ENCODE data around the gene CES3. TPM values are rescaled to one million over a fixed set of nuclear protein-coding genes. Genes with fewer than 3 reads are reported as not detected.

CES3 gene
- total and polyA plus RNA-seq, 9 of the 15 experiments (the other 6 are each of a cell fraction or from before 2014, with no cell fraction given): 0.06 to 2.2 (median 0.68) TPM

GRCh38 chr16:67013823-67014633, 53.0 kb downstream of the CES3 start (continued):
- TF ChIP-seq, protein P1, sequence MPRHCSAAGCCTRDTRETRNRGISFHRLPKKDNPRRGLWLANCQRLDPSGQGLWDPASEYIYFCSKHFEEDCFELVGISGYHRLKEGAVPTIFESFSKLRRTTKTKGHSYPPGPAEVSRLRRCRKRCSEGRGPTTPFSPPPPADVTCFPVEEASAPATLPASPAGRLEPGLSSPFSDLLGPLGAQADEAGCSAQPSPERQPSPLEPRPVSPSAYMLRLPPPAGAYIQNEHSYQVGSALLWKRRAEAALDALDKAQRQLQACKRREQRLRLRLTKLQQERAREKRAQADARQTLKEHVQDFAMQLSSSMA (CRISPR knock-in tag; IDR thresholded peaks at IDR 0.05): no peak
- TF ChIP-seq MECOM (CRISPR knock-in tag; IDR thresholded peaks at IDR 0.05) (no peak), SUPT5H (IDR thresholded peaks at IDR 0.05) (no peak), SMARCA5 (IDR thresholded peaks at IDR 0.05) (no peak), ZNF644 (tag; IDR thresholded peaks at IDR 0.05; ENCODE audit: low read depth) (no peak), ZNF449 (CRISPR knock-in tag; IDR thresholded peaks at IDR 0.05) (no peak), CCNT2 (IDR thresholded peaks at IDR 0.05; ENCODE audit: borderline replicate concordance, extremely low read depth, insufficient read length, low read depth, low read length) (peak; percentile 85), ZFP30 (CRISPR knock-in tag; IDR thresholded peaks at IDR 0.05; ENCODE audit: borderline replicate concordance) (no peak), RBM17 (IDR thresholded peaks at IDR 0.05; ENCODE audit: borderline replicate concordance, low read depth, low read length) (no peak), E2F1 (CRISPR knock-in tag; IDR thresholded peaks at IDR 0.05) (peak; percentile 66; the same call in 1 of the 2 replicates), HNRNPL (IDR thresholded peaks at IDR 0.05; ENCODE audit: low read depth, low read length) (peak; percentile 59; the same call in 1 of the 2 replicates), RFX5 (IDR thresholded peaks at IDR 0.05; ENCODE audit: low read depth, low read length) (no peak), ZNF12 (CRISPR knock-in tag; IDR thresholded peaks at IDR 0.05) (no peak), SNRNP70 (optimal IDR thresholded peaks at IDR 0.05; ENCODE audit: low read depth, low read length) (no peak), NFRKB (IDR thresholded peaks at IDR 0.05; ENCODE audit: low read depth) (no peak)
- TF ChIP-seq, protein P2, sequence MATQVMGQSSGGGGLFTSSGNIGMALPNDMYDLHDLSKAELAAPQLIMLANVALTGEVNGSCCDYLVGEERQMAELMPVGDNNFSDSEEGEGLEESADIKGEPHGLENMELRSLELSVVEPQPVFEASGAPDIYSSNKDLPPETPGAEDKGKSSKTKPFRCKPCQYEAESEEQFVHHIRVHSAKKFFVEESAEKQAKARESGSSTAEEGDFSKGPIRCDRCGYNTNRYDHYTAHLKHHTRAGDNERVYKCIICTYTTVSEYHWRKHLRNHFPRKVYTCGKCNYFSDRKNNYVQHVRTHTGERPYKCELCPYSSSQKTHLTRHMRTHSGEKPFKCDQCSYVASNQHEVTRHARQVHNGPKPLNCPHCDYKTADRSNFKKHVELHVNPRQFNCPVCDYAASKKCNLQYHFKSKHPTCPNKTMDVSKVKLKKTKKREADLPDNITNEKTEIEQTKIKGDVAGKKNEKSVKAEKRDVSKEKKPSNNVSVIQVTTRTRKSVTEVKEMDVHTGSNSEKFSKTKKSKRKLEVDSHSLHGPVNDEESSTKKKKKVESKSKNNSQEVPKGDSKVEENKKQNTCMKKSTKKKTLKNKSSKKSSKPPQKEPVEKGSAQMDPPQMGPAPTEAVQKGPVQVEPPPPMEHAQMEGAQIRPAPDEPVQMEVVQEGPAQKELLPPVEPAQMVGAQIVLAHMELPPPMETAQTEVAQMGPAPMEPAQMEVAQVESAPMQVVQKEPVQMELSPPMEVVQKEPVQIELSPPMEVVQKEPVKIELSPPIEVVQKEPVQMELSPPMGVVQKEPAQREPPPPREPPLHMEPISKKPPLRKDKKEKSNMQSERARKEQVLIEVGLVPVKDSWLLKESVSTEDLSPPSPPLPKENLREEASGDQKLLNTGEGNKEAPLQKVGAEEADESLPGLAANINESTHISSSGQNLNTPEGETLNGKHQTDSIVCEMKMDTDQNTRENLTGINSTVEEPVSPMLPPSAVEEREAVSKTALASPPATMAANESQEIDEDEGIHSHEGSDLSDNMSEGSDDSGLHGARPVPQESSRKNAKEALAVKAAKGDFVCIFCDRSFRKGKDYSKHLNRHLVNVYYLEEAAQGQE (IDR thresholded peaks at IDR 0.05; ENCODE audit: borderline replicate concordance): peak; percentile 74
- TF ChIP-seq, protein P2 (CRISPR knock-in tag; IDR thresholded peaks at IDR 0.05; ENCODE audit: low read depth): peak; percentile 27; the same call in 1 of the 2 replicates

Data from K562 (cell line).